Sigmoid colon (tissue), 7 donors: ENCODE data around the gene INAVA. TPM values are rescaled to one million over a fixed set of nuclear protein-coding genes. Genes with fewer than 3 reads are reported as not detected.
"Not testable (repeated sequence)": the region's sequence is repeated elsewhere in the genome, so short reads cannot be mapped to it uniquely, and the experiment has no call there.

Source experiments
- DNase-seq: peaks from one replicate; pipeline ENCODE4 v3.0.0-alpha.2; 2019
- H3K27ac ChIP-seq, 4 donors: fragments of 200-600 bp; sonication (generic); one replicate each; pipeline ENCODE4 v1.5.1; 2016 to 2019; ENCODE audit warnings: mild to moderate bottlenecking in 1 of 4
- H3K27me3 ChIP-seq, 3 donors: fragments of 200-600 bp; sonication (generic); one replicate each; pipeline ENCODE4 v1.5.1; 2019; ENCODE audit warnings: mild to moderate bottlenecking in 1 of 3
- H3K36me3 ChIP-seq, 4 donors: fragments of 200-600 bp; sonication (generic); one replicate each; pipeline ENCODE4 v1.5.1; 2016 to 2019
- H3K4me1 ChIP-seq, 4 donors: fragments of 200-600 bp; sonication (generic); one replicate each; pipeline ENCODE4 v1.5.1; 2017 to 2019
- H3K4me3 ChIP-seq, 4 donors: fragments of 200-600 bp; sonication (generic); one replicate each; pipeline ENCODE4 v1.5.1; 2017 to 2019; ENCODE audit warnings: mild to moderate bottlenecking in 2 of 4, moderate library complexity in 1 of 4
- H3K9me3 ChIP-seq, 4 donors: fragments of 200-600 bp in 3 of 4; sonication (generic) in 3 of 4; one replicate each; pipeline versions ENCODE4 v1.5.1 to v1.6.1; 2013 to 2019
- CTCF ChIP-seq, 4 experiments: fragments of 450-650 bp in 3 of 4; fragments of 200-600 bp in 1 of 4; IDR thresholded peaks; one replicate each; pipeline ENCODE4 v1.5.1; 2016 to 2019; ENCODE audit warnings: antibody characterized with exemption in 4 of 4, mild to moderate bottlenecking in 3 of 4, moderate library complexity in 2 of 4
- EP300 ChIP-seq, 4 donors: sonication (generic); formaldehyde crosslinking; IDR thresholded peaks; one replicate each; pipeline ENCODE4 v1.6.1; 2017; ENCODE audit warnings: antibody characterized with exemption in 4 of 4
- POLR2A ChIP-seq, 2 donors: fragments of 450-650 bp; IDR thresholded peaks; one replicate each; pipeline ENCODE4 v1.6.1; 2016; ENCODE audit warnings: antibody characterized with exemption in 2 of 2, mild to moderate bottlenecking in 2 of 2, moderate library complexity in 2 of 2
- POLR2AphosphoS5 ChIP-seq, 4 donors: sonication (generic); formaldehyde crosslinking; IDR thresholded peaks; one replicate each; pipeline ENCODE4 v1.6.1; 2017; ENCODE audit warnings: antibody characterized with exemption in 4 of 4
- WGBS, 2 donors: extraction: QIAGEN DNeasy Blood & Tissue Kit; methylation state at CpG; one replicate each; pipeline ENCODE4 v1.1.7; 2013; 5-methylcytosine and 5-hydroxymethylcytosine counted together
- intact Hi-C: fragments of 100-400 bp; cut with DNase I; formaldehyde crosslinking; loops from one replicate; pipeline ENCODE4 v1.15.1; 2023
- polyA plus RNA-seq, 3 donors: library from polyadenylated mRNA; stranded (reverse); fragments of 200-250 nt; gene quantifications; one replicate each; pipeline ENCODE4 v1.2.3, GENCODE V29; 2013
- total RNA-seq, 4 donors: library from RNA; depleted of rRNA; stranded (reverse); fragments of >200 nt; gene quantifications; one replicate each; pipeline ENCODE4 v1.1.0, GENCODE V29; 2016
- donor health status: healthy with polysubstance abuse.
- donor health status: Bipolar disorder and iron deficiency.
- donor health status: healthy.

Gene INAVA
- total and polyA plus RNA-seq, 7 donors: 0.27 to 176 (median 1.4) TPM

DNA sequence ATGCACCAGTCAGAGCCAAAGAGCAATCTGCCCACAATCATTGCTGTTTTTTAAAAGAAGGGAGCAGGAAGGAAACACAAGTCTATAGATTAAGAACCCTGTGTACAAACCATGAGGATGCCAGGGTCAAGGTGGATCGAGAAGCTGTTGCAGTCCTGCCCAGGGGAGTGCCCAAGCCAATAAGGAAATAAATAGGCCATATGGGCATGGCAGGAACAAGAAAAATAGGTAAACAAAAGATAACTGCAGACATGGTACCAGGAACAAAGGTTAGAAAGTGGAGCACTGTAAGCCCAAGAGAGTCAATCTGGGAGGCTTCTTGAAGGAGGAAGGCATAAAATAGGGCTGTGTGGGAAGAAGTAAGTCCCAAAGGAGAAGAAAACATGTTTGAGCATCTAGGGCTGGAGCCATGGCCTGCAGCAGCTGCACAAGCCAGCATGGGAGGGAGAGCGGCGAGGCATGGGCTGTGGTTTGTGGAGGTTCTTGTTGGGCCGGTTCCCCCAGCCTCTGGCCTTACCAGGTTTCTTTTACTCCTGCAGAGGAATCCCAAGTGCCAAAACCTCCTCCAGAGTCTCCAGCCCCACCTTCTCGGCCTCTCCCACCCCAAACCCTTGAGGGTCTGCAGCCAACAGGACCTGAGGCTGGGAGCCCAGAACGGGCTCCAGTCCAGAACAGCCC is 13.6 kb downstream of the INAVA start:
- H3K27ac ChIP-seq: no peak overlapping the region
- no peaks in the 10 kb centered on the region for H3K4me1 ChIP-seq
- no peak overlapping the region for H3K4me3 ChIP-seq
- peak; percentile 27 for DNase-seq
- no peaks in the 10 kb centered on the region for H3K36me3 ChIP-seq
- no peaks in the 10 kb centered on the region for H3K27me3 ChIP-seq
- WGBS, 2 donors: 44 to 78% methylated on average over 6 of the region's 6 CpGs
- no peak for TF ChIP-seq POLR2A (IDR thresholded peaks at IDR 0.05)
- TF ChIP-seq POLR2AphosphoS5 (IDR thresholded peaks at IDR 0.05): no peak
- no peak for TF ChIP-seq CTCF (IDR thresholded peaks at IDR 0.05)
- no peak for TF ChIP-seq EP300 (IDR thresholded peaks at IDR 0.05)
- intact Hi-C loops: no loop called here
- no peaks in the 10 kb centered on the region for H3K9me3 ChIP-seq

GRCh38 chr1:200909071-200909470 is 14.4 kb downstream of the INAVA start:
- no peaks in the 10 kb centered on the region for H3K36me3 ChIP-seq
- no peak overlapping the region for H3K27ac ChIP-seq
- no peak overlapping the region for H3K4me3 ChIP-seq
- TF ChIP-seq POLR2AphosphoS5 (IDR thresholded peaks at IDR 0.05) (no peak), EP300 (IDR thresholded peaks at IDR 0.05) (no peak), POLR2A (IDR thresholded peaks at IDR 0.05) (no peak), CTCF (IDR thresholded peaks at IDR 0.05) (no peak)
- no peaks in the 10 kb centered on the region for H3K9me3 ChIP-seq
- H3K4me1 ChIP-seq: no peaks in the 10 kb centered on the region
- intact Hi-C loops: no loop called here
- 89 to 91% methylated on average over 5 of the region's 5 CpGs for WGBS, 2 donors
- DNase-seq: peak; percentile 59
- no peaks in the 10 kb centered on the region for H3K27me3 ChIP-seq

DNA sequence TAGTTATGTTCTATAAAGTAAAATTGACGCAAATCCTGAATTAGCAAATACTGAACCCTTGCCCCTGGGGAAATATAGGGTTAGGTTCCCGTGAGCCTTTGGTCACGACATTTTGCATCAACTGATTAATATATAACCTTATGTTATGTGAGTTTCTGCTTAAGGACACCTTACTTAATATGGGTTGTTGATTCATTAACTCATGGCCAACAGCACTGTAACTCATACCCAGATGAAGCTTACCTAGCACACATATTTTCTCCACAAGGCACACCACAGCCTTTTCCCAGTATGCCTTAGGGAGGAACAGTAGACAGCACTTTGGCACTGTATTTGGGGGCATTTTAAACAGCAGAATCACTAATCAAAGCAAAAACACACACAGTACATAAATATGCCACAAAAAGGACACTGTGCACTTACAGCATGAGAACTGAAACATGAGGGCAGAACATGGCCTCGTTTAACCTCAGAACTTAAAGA is 15.1 kb downstream of the INAVA start:
- Histone ChIP-seq H3K27me3 (no peaks in the 10 kb centered on the region), H3K27ac (no peak overlapping the region), H3K4me1 (no peaks in the 10 kb centered on the region), H3K9me3 (no peaks in the 10 kb centered on the region), H3K4me3 (no peak overlapping the region), H3K36me3 (no peaks in the 10 kb centered on the region)
- 71 to 76% methylated on average over 4 of the region's 4 CpGs for WGBS, 2 donors
- no peak for DNase-seq
- TF ChIP-seq CTCF (IDR thresholded peaks at IDR 0.05) (no peak), POLR2AphosphoS5 (IDR thresholded peaks at IDR 0.05) (no peak), POLR2A (IDR thresholded peaks at IDR 0.05) (no peak), EP300 (IDR thresholded peaks at IDR 0.05) (no peak)
- intact Hi-C loops: no loop called here

DNA sequence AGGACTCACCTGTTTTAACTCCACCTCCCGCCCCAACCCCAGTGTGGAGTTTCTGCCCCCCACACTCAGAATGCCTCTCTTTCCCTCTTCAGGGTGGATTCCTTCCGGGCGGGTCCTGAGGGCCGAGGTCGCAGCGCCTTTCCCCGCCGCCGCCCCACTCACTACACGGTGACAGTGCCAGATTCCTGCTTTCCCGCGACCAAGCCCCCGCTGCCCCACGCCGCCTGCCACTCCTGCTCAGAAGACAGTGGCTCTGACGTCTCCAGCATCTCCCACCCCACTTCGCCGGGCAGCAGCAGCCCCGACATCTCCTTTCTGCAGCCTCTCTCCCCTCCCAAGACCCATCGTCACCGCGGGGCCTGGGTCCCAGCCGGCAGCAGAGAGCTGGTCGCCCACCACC is 16.7 kb downstream of the INAVA start:
- 91 to 96% methylated on average over 24 of the region's 24 CpGs for whole genome bisulfite sequencing, 2 donors
- H3K4me3 ChIP-seq: no peak overlapping the region
- H3K36me3 ChIP-seq: no peaks in the 10 kb centered on the region
- H3K27me3 ChIP-seq: peaks cover 0 to 5% (median 0%) of the 10 kb centered on the region in 3 donors
- peak; percentile 48 for DNase-seq
- no peak for TF ChIP-seq EP300 (IDR thresholded peaks at IDR 0.05)
- TF ChIP-seq POLR2A (IDR thresholded peaks at IDR 0.05): no peak
- no peak for TF ChIP-seq POLR2AphosphoS5 (IDR thresholded peaks at IDR 0.05)
- TF ChIP-seq CTCF (IDR thresholded peaks at IDR 0.05): no peak
- no peak overlapping the region for H3K27ac ChIP-seq
- intact Hi-C loops: no loop called here
- H3K9me3 ChIP-seq: no peaks in the 10 kb centered on the region
- no peaks in the 10 kb centered on the region for H3K4me1 ChIP-seq

- WGBS, 2 donors: 88 to 90% methylated on average over 14 to 18 of the region's 21 CpGs
- H3K9me3 ChIP-seq, H3K4me3 ChIP-seq, H3K4me1 ChIP-seq, intact Hi-C loops, DNase-seq, H3K36me3 ChIP-seq, H3K27me3 ChIP-seq, H3K27ac ChIP-seq: not testable (repeated sequence)
Measured at GRCh38 chr1:200911936-200912335, 17.2 kb downstream of the INAVA start.
